GM21786 (cell line): ENCODE data around the gene CAPN8.

Experiments used
- ATAC-seq: cut with Tn5 transposase; IDR thresholded peaks from one replicate; pipeline ENCODE4 v1.9.1; 2021; ENCODE audit not compliant: unreplicated experiment

CAPN8 gene

DNA sequence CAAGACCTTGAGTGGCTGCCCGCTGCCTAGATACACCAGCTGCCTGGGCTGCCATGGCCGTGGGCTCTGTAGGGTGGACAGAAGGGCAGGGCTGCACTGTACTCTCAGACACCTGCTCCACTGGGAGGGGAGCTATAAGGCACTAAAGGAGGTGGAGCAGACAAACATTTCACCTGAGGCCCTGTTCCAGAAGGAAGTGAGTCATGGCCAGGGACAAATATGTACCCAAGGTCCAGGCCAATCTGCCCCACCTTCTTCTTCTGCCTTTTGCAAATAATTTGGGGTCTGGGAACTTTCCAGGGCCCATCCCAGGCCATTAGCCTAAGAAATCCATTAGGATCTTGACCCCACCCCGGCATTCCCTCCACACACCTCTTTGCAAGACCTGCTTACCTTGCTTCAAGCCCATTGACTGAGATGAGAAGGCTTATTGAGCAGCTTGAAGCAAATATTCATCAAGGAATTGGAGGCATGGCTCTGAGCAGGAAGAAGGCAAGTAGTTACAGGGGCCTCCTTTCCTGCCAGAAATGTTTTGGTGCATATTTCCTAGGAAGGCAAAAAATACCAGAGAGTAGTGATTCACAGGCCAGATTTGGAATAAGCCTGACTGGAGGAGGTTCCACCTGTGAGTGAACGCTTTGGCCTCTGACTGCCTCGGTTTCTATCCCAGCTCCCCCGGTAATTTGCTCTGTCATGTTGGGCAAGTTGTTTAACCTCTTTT lies at the start of gene CAPN8:
CAPN8 (minus strand) TSS at position 110 of the 721 bp plus-strand sequence; CDS start at position 55, 55 bp downstream.
- no peak for ATAC-seq

GRCh38 chr1:223714849-223715603 lies 49.5 kb upstream of the CAPN8 start:
- no peak for ATAC-seq

DNA sequence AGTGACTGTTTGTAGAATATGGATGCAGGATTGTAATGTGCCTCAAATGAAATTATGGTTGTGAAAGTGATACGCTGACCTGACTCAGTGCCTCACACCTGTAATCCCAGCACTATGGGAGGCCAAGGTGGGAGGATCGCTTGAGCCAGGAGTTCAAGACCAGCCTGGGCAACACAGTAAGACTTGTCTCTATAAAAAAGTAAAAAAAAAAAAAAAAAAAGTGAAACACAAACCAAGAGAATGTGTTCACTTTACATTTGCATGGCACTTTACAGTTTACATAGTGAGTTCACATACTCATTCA lies 48.9 kb upstream of the CAPN8 start:
- ATAC-seq: no peak

DNA sequence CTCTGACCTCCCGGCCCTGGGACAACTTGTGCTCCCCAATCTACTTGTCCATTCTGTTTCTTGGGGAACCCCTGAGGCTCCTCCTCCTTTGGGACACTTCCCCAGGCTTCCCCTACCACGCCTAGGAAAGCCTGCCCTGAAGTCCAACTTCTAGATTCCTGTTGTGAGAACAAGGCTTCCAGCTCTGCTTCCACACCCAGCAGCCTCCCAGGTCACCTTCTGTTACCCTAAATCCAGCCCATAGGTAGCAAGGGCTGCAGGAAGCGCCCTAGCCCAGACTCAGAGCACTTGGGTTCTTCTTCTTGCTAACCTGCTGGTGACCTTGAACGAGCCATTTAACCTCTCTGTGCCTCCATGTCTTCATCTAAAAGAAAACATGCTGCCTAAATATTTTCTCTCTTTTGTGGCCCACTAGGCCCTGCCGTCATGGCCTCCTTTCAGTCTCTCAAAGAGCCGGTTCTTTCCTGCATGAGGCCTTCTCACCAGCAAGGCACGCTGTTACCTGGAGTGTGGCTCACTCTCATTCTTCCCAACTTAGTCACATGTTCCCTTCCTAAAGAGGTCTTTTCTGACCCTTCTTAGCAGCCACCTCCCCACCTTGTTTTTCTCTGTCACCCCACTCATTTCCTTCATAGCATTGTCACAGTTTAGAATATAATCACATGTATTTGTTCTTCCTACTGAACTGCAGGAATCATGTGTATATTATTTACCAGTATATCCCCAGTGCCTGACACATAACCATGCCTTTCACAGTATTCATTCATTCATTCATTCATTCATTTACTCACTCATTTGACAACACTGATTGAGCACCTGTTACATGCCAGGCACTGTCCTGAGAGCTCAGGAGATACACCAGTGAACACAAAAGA lies 48.3 kb upstream of the CAPN8 start:
- ATAC-seq: no peak

DNA sequence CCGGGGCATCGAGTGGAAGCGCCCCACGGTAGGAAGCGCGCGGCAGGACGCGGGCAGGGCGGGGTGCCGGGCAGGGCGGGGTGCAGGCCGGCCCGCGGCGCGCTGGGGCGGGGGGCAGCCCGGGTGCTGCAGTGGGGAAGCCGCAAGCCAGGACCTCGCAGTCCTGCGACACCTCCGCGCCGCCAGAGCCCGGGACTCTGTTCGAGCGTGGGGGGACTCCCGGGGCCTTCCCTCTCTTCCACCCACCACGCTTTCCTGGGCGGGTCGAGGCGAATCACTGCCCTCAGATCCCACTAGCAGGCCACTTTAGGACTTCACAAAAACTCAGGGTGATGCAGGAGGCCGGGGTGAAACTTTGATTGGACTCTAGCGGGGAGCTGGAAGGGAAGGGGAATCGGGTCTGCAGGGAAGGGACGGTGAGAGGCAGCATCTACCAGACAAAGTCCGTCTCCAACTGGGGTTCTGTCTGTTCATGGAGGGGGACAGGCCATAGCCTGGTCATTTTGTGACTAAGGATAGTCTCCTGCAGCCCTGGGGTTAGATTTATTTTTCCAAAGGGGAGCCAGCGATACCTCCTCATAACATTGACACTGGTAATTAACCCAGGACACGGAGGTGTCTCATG lies 47.5 kb upstream of the CAPN8 start:
- ATAC-seq: peak; percentile 24

- peak; percentile 43 for ATAC-seq
Measured at GRCh38 chr1:223712194-223712849, 46.8 kb upstream of the CAPN8 start, which contains the start of gene CAPN2. CAPN2 (plus strand) TSS chr1:223712539; CDS start chr1:223712641, 102 bp downstream.

DNA sequence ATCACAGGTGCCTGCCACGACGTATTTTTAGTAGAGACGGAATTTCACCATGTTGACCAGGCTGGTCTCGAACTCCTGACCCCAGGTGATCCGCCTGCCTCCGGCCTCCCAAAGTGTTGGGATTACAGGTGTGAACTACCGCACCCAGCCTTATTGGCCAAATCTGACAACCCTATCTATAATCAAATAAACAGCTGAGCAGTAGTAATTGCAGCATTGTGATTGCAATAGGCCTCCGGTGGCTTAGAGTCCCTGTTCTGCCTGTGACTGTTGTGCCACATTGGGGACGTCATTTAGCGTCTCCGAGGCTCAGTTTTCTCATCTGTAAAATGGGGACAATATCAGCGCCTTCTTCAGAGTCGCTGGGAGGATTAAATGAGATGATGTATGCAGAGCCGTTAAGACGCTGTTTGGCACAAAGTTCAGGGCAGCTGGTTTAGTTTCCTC lies 46.3 kb upstream of the CAPN8 start:
- no peak for ATAC-seq

DNA sequence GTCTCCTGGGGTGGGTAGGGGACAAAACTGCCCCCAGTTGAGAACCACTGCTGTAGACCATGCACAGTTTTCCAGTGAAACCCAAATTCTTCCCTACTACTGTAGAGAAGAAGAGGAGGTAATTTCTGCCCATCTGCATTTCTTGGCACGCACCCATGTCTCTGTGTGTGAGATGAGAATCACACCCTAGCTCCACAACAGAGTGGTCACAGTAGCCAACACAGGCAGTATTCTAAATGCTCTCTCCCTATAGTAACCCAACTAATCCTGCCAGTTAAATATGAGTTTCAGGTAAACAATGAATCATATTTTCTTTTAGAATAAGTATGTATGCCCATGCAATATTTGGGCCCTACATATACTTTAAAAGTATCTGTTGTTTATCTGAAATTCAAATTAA lies 45.7 kb upstream of the CAPN8 start:
- no peak for ATAC-seq

DNA sequence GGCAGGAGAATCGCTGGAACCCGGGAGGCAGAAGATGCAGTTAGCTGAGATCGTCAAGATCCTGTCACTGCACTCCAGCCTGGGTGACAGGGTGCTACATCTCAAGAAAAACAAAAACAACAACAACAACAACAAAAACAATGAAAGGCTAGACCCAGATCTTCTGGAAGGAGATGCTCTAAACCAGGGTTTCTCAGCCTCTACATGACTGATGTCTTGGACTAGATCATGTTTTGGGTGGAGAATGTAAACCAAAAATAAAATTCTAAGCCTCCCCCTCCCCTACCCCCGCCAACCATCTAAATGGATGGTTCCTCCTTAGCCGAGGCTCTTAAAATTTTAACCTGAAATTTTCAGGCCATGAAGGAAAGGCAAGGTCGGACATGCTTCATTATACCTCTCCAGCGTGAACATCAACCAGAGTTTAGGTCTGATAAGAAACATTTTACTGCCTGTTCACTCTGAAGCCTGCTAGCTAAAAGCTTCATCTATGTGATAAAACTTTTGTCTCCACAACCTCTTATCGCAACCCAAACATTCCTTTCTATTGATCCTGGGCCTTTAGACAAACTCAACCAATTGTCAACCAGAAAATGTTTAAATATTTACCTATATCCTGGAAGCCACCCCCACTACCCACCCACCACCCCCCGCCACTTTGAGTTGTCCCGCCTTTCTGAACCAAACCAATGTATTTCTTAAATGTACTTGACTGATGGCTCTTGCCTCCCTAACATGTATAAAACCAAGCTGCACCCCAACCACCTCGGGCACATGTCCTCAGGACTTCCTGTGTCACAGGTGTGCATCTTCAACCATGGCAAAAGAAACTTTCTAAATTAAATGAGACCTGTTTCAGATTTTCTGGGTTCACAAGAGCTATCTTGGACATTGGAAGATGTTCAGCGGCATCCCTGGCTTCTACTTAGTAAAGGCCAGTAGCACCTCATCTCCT lies 45.0 kb upstream of the CAPN8 start:
- no peak for ATAC-seq

- no peak for ATAC-seq
Measured at GRCh38 chr1:223709598-223709997, 44.1 kb upstream of the CAPN8 start.

DNA sequence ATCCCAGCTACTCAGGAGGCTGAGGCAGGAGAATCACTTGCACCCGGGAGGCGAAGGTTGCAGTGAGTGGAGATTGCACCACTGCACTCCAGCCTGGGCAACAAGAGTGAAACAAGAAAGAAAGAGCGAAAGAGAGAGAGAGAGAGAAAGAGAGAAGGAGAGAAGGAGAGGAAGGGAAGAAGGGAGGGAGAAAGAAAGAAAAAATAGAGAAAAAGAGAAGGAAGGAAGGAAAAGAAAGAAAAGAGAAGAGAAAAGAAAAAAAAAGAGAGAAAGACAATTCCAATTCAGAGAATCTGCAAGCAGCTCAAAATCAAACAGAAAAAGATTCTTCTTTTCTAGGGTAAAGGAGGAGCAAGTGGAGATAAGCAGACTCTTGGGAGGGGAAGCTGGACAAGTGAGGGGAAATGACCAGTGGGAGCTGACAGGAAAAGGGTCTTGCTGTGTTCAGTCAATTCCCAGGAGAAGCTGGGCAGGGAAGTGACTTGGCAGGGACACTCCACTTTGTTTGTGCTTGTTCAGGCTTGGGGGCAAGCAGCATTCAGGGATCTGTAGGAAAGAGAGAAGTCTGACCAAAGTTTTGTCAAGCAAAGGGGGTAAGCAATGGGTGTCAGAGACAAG lies 43.3 kb upstream of the CAPN8 start:
- no peak for ATAC-seq

GRCh38 chr1:223708001-223708359 lies 42.5 kb upstream of the CAPN8 start:
- no peak for ATAC-seq

DNA sequence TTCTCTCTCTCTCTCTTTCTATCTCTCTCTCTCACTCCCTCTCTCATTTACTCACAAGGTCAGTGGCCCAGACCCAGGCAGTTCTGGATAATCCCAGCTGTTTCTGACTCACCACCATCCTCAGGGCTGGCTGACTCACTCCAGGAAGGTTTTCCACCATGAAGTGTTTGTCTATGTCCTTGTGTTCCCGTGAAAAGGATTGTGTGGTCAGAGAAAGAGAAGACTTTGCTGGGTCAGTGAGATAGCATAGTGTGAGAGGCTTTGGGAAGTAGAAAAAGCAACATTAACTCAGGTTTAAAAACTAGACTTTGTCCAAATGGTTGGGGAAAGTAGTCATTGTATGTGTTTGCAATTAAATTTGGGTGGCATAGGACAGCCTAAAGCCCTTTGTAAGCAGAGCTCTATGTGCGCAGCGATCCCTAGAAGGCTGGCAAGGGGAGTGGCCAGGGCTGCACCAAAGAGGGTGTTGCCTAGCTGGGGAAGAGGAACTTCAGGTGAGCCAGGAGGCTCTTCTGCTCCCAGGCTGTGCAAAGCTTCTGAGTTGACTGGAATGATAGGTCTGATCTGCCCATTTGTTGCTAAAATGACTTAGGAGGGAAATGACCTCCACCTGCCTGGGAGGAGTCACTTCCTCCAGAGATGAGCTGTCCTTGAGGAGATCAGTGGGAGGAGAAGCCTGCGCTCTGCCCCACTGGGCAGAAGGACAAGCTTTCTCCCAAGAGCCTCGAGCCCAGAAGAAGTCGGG lies 41.9 kb upstream of the CAPN8 start:
- ATAC-seq: no peak

- ATAC-seq: no peak
Measured at GRCh38 chr1:223706077-223706973, 40.8 kb upstream of the CAPN8 start.

GRCh38 chr1:223704921-223705878 lies 39.7 kb upstream of the CAPN8 start:
- no peak for ATAC-seq

- no peak for ATAC-seq
Measured at GRCh38 chr1:223703668-223704013, 38.1 kb upstream of the CAPN8 start.
